GDM1 (cell line): Measurements from ENCODE around the gene RALGAPA2.

Experiments used
- DNase-seq: peaks from one replicate; lab custom pipeline; 2025; lab: John Stamatoyannopoulos, UW

The RALGAPA2 gene

DNA sequence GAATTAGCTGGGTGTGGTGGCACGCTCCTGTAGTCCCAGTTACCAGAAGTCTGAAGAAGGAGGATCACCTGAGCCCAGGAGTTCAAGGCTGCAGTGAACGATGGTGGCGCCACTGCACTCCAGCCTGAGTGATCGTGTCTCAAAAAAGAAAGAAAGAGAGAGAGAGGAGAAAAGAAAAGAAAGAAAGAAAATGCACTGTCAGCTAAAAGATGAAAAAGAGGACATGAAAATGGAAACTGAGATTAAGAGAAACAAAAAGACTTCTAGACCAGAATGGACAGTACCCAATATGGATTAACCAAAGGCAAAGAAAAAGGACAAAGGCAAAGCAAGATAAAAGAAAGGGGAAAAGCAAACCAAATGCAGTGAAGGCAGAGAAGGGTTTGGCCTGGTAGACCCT lies 9.0 kb upstream of the RALGAPA2 start:
- no peak for DNase-seq

DNA sequence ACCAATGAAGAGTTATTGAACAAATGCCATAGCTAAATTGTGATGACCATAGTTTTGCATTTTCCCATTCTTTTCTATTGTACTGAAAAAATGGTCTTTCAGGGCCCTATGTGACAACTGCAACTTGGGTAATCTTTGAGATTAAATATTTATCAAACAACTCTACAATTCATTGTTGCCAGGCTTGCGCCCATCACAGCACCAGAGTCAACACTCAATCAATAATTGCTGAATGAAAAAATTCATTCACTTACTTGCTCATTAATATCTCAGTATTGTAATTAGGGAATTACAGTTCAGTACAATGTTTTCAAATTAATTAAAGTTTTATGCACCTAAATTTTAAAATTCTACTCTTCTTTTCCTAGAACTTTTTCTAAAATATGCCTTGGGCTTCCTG lies 7.7 kb upstream of the RALGAPA2 start:
- DNase-seq, result no peak

DNA sequence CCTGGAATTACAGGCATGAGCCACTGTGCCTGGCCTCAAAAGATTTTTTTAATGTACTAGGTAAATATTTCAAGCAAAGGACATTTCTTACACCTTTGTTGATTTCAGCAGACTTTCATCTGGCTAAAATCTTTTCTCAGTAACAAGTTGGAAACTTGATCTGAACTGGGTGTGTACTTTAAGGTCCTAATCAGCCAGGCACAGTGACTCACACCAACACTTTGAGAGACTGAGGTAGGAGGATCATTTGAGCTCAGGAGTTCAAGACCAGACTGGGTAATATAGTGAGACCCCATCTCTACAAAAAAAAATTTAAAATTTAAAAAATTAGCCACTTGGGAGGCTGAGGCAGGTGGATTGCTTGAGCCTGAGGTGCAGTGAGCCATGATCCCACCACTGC lies 7.0 kb upstream of the RALGAPA2 start:
- no peak for DNase-seq

DNA sequence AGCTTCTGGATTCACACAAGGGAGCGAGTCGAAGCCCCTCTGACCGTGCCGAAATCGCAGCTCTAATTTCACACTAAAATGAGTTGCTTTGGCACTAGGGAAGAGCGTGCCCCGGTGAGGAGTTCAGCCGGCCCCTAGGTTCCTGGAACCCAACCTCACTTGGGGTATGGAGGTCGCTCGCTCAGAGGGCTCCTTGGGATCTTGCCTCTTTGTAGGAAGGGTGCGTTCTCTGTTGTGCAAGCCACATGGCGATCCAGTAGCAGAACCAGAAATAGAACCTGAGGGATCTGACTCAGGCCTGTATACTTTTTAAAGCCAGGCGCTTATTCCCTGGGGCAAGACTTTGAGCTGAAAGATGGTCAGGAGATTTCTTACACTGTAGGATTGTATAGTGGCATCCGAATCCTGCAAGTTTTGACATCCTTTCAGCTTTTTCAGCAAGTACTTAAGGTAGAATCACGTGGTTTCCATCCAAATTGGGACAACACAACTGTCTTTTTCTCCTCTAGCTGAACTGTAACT lies 861 bp upstream of the RALGAPA2 start:
- no peak for DNase-seq

DNA sequence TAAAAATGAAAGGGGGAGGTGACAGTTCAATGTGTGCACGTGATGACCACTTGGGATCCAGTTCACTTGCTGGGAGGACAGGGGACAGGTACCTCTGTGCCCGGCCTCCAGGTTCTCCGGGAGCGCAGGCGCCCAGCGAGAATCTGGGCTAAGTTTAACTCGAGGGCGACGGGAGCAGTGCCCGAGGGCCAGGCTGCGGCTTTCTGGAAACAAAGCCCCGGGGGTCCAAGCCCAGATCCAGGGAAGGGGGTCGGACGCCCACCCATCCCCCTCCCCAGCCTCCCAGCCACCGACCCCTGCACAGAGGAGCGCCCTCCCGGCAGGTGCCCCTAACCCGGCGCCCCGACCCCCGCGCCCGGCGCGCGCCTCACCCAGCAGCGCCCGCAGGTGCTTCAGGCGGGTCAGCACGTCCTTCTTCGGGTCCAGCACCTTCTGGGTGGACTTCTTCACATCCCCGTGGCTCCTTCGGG lies 405 bp downstream of the RALGAPA2 start:
- no peak for DNase-seq

DNA sequence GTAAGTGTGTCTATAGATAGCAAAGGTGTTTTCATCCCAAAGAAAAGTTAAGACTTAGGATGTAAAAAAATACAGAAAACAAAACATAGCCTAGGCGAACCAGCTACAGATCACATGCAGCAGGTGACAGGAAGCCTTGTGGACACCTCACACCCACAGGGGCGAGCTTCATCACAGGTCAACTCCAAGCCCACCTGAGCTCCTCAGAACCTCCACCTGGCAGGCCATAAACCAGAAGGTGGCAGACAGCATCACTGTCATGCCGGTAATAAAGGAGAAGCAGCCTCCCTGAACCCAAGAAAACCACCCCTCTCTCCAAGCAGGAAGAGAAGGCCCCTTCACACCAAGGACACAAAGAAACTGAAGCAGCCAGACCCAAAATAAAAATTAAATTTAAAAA lies 1.0 kb downstream of the RALGAPA2 start:
- no peak for DNase-seq

DNA sequence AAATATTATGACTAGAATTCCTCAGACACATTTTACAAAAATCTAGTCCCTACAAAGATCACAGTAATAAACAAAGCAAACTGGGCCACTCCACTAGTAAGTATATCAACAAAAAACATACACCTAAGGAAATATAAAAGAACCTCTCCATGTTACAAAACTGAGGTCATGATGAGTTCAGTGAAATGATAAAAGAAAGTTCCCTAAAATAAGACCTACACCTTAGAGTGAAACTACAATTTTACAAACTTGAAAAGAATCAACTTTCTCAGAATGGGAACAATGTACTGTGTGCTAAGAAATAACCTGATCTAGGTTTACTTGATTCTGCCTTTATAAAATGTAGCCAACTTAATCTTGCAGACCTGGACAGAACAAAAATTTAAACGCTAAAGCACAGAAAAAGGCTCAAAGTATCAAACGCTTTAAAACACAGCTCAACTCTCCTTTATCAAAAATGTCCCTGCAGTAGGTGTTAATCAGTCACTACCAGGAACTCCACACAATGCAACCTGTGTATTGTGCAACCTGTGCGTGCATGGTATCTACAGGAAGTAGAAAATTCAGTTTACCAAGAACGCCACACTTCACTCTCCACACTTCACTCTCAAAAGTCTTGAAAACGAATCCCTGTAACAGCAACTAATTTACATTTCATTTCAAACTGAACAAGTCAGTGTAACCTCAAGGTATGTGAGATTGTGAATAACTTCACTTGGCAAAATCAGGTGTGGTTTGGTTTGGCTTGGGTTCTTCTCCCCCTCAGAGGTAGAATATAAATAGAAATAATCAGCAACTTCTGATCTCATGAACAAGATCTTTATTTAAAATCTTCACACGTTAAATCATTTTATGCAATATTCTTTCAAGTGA lies 1.8 kb downstream of the RALGAPA2 start:
- no peak for DNase-seq

DNA sequence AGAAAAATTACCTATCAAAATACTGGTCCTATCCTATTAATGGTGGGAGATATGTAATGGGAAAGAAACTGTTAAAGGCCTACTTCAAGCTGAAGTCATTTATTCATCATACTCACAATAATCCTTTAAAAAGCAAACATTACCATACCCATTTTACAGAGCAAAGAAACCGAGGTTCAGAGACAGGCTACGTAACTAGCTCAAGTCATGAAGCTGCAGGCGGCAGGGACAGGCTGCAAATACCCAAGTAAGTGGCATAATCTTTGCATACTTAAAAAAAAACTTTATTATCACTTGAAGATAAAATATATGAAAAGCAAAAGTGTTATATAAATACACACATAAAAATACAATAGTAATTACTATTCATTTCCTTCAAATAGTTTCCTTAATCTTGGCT lies 2.6 kb downstream of the RALGAPA2 start:
- no peak for DNase-seq

DNA sequence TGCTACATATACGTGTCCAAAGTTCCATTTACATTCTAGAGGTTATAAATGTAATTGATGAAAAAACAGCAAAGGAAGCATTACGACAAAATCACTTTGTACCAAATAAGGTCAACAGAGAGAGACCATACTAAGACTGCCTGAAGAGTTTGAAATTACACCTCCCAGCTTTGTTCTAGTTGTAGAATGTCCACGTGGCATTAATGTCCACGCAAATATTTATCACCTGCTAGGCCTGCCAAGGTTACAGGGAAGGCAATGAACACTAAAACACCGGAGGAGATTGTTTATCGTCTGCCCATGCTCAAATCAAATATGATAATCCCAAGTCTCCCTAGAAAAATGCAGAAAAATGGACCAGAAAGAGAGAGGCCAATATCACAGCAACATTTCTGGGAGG lies 6.2 kb downstream of the RALGAPA2 start:
- no peak for DNase-seq

DNA sequence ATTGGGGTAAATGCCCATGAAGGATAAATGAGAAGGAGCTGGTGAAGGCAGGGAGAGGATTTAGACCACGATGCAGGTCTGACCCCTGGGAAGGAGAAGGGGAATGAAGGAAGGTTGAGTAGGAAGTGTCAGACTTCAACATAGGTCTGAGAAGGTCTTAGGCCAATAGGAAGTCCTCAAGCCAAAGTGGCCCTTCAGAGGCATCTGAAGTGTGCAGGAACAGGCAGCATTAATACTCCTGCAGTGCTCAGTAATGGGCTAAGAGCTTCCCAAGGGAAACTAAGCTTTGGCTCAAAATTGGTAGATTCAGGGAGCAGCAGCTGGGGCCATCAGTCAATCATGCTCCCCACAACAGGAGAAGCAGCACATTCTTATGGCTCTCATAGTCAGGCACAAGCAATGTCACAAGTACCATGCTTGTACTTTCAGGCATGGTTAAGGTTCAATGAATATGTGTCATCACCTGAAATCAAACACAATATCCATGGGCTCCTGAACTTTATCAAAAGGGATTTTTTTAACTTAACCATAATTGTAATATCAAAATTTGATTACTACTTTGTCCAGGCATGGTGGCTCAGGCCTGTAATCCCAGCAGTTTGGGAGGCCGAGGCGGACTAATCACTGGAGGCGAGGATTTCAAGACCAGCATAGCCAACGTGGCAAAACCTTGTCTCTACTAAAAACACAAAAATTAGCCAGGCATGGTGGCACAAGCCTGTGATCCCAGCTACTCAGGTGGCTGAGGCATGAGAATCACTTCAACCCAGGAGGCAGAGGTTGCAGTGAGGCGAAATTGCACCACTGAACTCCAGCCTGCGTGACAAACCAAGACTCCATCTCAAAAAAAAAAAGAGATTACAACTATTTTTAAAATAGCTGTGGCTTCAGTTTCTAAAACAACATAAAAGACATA lies 9.9 kb downstream of the RALGAPA2 start:
- no peak for DNase-seq

DNA sequence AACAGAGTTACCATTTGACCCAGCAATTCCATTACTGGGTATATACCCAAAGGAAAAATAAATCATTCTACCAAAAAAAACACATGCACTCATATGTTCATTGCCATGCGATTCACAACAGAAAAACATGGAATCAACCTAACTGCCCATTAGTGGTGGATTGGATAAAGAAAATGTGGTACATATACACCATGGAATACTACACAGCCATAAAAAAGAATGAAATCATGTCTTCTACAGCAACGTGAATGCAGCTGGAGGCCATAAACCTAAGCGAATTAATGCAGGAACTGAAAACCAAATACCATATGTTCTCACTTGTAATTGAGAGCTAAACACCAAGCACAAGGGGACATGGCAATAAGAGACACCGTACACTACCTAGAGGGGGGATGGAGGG lies 12.5 kb downstream of the RALGAPA2 start:
- no peak for DNase-seq

DNA sequence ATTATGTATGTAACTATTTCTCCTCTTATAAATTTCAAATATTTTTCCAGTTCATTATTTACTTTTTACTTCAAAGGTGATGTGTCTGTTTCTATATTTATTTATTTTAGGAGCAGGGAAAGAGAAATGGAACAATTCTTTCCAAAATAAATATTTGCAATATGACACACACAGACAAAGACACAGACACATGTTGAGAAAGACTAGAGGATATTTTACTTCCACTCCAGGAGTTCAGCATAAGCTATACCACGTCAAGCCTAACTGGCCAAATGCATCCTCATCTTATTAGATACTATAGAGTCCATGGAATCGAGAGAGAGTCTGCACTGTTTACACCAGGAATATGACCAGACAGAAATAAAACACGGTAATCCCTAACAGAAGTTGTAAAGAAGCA lies 13.3 kb downstream of the RALGAPA2 start:
- DNase-seq, result no peak

DNA sequence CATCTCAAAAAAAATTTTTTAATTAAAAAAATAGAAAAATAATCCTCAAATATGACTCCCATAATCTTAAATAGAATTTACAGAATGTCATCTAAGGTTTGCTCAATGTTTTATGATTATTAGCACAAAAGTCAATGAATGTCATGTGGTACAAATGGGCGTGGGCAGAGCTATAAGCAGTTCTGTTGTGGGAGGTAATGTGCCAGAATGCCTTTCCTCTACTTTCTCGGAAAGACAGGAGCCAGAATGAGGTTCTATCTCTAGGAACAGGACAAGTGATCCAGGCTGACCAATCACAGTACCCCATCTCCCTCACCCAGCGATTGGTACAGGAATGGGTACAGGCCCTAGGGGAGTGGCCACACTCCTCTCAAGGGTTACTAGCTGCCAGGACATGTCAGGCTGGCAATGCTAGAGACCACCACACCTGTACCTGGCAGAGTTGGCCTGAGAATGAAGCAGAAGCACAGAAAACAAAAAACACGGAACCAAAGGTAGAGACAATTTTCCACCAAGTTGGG lies 15.1 kb downstream of the RALGAPA2 start:
- no peak for DNase-seq

DNA sequence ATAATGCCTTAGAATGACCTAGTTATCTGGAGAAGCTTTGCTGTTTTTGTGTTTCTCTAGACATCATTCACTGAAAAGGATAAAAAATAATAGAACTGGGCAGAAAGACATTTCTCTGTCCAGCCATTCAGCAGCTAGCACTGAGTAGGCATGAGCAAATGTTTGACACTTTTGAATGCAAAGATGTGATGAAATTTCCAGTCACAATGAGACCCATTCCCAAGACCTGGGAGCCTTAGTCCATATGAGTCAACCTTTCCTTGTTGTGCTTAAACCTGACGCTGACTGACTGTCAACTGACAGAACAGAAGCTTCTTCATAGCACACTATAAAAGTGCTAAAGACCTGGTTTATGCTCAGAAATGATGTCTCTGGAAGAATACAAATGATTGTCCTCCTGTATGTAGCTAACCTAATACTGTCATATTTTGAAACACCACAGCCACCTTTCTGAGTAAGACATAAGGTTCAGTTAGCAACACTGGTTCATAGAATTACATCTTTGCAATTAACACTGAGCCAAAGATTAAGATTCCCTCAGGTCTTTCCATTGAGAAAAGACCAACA lies 17.1 kb downstream of the RALGAPA2 start:
- DNase-seq, result no peak

DNA sequence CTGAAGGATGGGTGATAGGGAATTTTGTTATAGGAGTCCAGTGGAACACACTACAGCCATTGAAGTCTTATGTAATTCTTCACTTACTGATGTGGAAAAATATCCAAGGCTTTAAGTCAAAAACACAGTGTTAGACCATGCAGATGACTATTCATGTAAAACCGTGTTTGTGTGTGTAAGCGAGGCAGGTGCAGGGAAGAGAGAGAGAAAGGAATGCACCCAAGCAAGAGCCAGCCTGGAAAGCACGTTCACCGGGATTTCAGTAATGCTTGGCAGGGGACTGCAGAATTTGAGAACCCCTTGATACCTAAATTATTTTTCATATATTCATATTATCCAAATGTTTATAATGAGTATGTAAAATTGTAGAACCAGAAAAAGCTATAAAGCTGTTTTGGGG lies 17.9 kb downstream of the RALGAPA2 start:
- no peak for DNase-seq

DNA sequence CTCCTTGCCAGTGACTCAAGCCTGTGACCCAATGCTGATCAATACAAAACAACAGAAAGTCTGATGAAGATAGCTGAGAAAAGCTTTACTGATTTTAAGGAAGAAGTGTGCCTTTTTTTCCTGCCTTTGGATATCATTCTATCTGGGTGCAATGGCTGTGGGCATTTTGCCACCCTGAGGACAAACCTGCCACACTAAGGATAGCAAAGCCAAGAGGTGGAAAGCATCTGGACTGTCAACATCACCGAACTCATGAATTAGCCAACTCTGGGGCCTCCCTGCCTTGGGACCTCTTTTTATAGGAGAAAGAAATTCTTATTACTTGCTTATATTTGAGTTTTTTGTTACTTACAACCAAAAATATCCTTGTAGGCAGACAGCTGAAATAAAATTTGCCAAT lies 19.9 kb downstream of the RALGAPA2 start:
- no peak for DNase-seq

DNA sequence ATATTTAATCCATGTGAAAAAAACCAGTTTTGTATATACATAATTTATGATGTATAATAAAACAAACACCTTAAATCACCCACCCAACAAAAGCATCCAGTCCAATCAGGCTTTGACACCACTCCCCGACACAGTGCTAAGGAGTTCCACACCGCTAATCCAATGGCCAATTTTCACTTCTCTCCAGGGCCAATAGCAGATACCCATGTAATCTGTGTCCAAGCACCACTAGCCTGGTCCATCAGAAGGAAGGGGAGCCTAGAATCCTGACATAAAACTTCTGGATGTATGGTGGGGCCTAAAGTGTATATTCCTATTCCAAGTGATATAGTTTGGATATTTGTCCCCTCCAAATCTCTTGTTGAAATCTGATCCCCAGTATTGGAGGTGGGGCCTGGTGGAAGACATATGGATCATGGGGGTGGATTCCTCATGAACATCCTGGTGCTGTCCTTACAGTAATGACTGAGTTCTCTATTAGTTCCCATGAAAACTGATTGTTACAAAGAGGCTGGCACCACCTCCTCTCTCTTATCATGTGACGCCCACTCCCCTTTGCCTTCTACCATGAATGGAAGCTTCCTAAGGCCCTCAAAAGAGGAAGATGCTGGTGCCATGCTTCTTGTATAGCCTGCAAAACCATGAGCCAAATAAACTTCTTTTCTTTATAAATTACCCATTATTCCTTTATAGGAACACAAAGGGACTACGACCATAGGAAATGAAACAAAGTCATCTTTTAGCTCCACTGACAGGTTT lies 20.8 kb downstream of the RALGAPA2 start:
- DNase-seq, result no peak

DNA sequence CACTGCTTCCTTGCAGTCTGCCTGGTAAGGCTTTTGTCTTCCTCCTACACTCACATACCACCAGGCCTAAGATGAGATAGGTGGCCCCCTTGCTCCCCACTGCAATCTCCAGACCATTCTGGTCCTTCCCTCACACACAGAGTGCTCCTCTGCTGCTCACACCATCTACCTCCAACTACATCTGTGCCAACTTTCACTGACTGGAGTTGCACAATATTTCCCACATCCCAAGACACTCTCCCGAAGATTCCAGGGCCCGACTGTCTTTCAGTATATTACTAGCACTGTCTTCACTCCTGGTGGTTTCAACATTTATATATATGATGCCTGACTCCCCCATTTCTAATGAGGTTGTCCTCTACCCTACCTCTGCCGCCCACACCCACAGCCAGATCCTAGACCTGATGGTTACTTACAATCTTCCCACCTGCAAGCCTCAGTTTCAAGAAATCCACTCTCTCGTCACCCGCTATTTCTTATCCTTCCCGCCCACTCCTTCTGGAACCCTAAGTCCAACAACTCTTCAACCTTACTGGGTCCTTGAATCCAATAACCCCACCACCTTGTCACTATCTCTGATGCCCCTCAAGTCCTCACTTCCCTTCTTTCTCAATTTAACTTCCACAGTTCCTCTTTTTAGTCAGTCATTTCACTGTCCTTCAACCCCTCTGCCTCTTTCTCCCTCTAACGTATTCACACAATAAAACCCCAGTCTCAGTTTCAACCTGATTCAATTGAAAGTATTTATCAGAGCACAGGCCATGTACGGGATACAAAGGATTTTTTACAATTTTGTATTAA lies 21.6 kb downstream of the RALGAPA2 start:
- DNase-seq, result peak; percentile 27

DNA sequence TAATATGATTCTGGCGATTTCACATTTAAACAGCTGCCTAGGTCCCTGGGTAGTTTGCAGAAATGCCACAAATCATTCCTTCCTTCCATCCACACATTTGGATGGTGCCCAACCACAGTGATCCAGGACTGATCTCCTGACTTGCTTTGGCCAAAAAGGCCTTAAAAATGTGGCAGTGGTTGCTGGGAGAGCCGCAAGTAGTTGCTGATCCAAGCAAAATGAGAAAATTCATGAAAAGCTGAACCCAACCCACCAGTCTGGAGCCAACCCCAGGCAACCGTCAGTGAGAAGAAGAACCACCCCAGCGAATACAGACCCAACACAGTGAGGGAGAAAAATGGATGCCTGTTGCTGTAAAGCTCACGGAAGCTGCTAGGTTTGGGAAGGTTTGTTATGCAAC lies 25.1 kb downstream of the RALGAPA2 start:
- no peak for DNase-seq

DNA sequence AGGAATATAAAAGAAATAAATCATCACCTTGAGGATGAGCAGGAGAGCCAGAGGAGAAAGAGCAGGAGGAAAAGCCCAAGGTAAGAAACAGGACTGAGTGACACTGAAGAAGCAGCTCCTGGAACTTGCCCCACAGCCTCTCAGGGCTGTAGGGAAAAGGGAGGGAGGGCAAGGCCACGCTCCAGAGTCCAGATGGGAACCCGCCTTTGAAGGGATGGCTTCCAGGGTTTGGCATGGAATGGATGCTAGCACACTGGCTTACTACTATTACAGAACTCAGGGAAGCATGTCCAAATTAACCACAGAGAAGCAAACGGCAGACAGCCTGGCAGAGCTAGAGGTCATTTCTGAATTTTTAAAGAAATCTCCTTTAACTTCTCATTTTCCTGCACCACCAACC lies 26.8 kb downstream of the RALGAPA2 start:
- no peak for DNase-seq
